IPS DF 6.9 (cell line): Measurements from ENCODE around the gene PPM1H.

Source experiments
- DNase-seq: peaks from one replicate; pipeline ENCODE4 v3.0.0-alpha.2; 2013; ENCODE audit warnings: low read depth, low spot score
- H3K27ac ChIP-seq: one replicate; pipeline ENCODE4 v1.5.1; 2013; ENCODE audit warnings: low read length, control low read depth
- H3K27me3 ChIP-seq: 2 replicates; pipeline ENCODE4 v1.6.1; 2013; ENCODE audit warnings: mild to moderate bottlenecking, low read length; ENCODE audit not compliant: control insufficient read depth, insufficient read depth
- H3K36me3 ChIP-seq: 2 replicates; pipeline ENCODE4 v1.6.1; 2013; ENCODE audit warnings: low read length; ENCODE audit not compliant: control insufficient read depth, insufficient read depth
- H3K4me1 ChIP-seq: 2 replicates; pipeline ENCODE4 v1.6.1; 2013; ENCODE audit warnings: low read length; ENCODE audit not compliant: control insufficient read depth, insufficient read depth
- H3K4me3 ChIP-seq: 2 replicates; pipeline ENCODE4 v1.5.1; 2013; ENCODE audit warnings: mild to moderate bottlenecking, low read length
- H3K9me3 ChIP-seq: 2 replicates; pipeline ENCODE4 v1.6.1; 2013; ENCODE audit warnings: low read length, inconsistent platforms; ENCODE audit not compliant: control insufficient read depth, insufficient read depth
- WGBS: extraction: QIAGEN DNeasy Blood & Tissue Kit; methylation state at CpG from one replicate; pipeline ENCODE4 v1.1.7; 2013; ENCODE audit warnings: mixed read lengths, missing lambda C conversion rate; ENCODE audit not compliant: insufficient read length, insufficient coverage; 5-methylcytosine and 5-hydroxymethylcytosine counted together

PPM1H gene

GRCh38 chr12:62860501-62861411 is 74.2 kb downstream of the PPM1H start:
- Histone ChIP-seq H3K27me3 (no peaks in the 10 kb centered on the region), H3K9me3 (no peaks in the 10 kb centered on the region), H3K27ac (no peak overlapping the region), H3K4me1 (peaks cover 1% of the 10 kb centered on the region; the same call in 1 of the 2 replicates), H3K36me3 (no peaks in the 10 kb centered on the region), H3K4me3 (no peak overlapping the region)
- WGBS, result no CpG with 5 or more reads among the region's 10 CpGs
- DNase-seq, result no peak

GRCh38 chr12:62860020-62860419 is 74.9 kb downstream of the PPM1H start:
- H3K36me3 ChIP-seq, result no peaks in the 10 kb centered on the region
- H3K4me1 ChIP-seq, result peaks cover 1% of the 10 kb centered on the region; the same call in 1 of the 2 replicates
- H3K4me3 ChIP-seq, result no peak overlapping the region
- no CpG with 5 or more reads among the region's 5 CpGs for whole genome bisulfite sequencing
- no peak overlapping the region for H3K27ac ChIP-seq
- H3K9me3 ChIP-seq, result no peaks in the 10 kb centered on the region
- no peak for DNase-seq
- H3K27me3 ChIP-seq, result no peaks in the 10 kb centered on the region

- Histone ChIP-seq H3K27ac (no peak overlapping the region), H3K4me1 (peaks cover 1% of the 10 kb centered on the region; the same call in 1 of the 2 replicates), H3K9me3 (no peaks in the 10 kb centered on the region), H3K4me3 (no peak overlapping the region), H3K36me3 (no peaks in the 10 kb centered on the region), H3K27me3 (no peaks in the 10 kb centered on the region)
- WGBS, result no CpG with 5 or more reads among the region's 1 CpG
- DNase-seq, result no peak
Measured at GRCh38 chr12:62859321-62859737, 75.6 kb downstream of the PPM1H start.

GRCh38 chr12:62856454-62856853 is 78.5 kb downstream of the PPM1H start:
- WGBS, result no CpG with 5 or more reads among the region's 1 CpG

GRCh38 chr12:62854024-62854423 is 80.9 kb downstream of the PPM1H start:
- H3K4me1 ChIP-seq, result no peaks in the 10 kb centered on the region
- DNase-seq, result no peak
- H3K27ac ChIP-seq, result no peak overlapping the region
- H3K36me3 ChIP-seq, result no peaks in the 10 kb centered on the region
- no peaks in the 10 kb centered on the region for H3K9me3 ChIP-seq
- no CpG with 5 or more reads among the region's 4 CpGs for WGBS
- no peak overlapping the region for H3K4me3 ChIP-seq
- no peaks in the 10 kb centered on the region for H3K27me3 ChIP-seq

More at GRCh38 chr12:62856454-62856853, 78.5 kb downstream of the PPM1H start:
- DNase-seq, result no peak
- H3K4me1 ChIP-seq, result no peaks in the 10 kb centered on the region
- no peaks in the 10 kb centered on the region for H3K9me3 ChIP-seq
- no peak overlapping the region for H3K4me3 ChIP-seq
- H3K27me3 ChIP-seq, result no peaks in the 10 kb centered on the region
- H3K27ac ChIP-seq, result no peak overlapping the region
- H3K36me3 ChIP-seq, result no peaks in the 10 kb centered on the region

- Histone ChIP-seq H3K27ac (no peak overlapping the region), H3K9me3 (no peaks in the 10 kb centered on the region), H3K4me3 (no peak overlapping the region), H3K36me3 (no peaks in the 10 kb centered on the region), H3K27me3 (no peaks in the 10 kb centered on the region), H3K4me1 (0 out of 2 replicates have a peak, but pooled peaks cover 2% of the 10 kb centered on the region)
- DNase-seq, result no peak
- no CpG with 5 or more reads among the region's 1 CpG for WGBS
Measured at GRCh38 chr12:62849398-62849797, 85.6 kb downstream of the PPM1H start.

GRCh38 chr12:62848418-62848817 is 86.5 kb downstream of the PPM1H start:
- H3K27me3 ChIP-seq, result no peaks in the 10 kb centered on the region
- H3K27ac ChIP-seq, result no peak overlapping the region
- DNase-seq, result no peak
- H3K4me1 ChIP-seq, result 0 out of 2 replicates have a peak, but pooled peaks cover 2% of the 10 kb centered on the region
- no CpG with 5 or more reads among the region's 2 CpGs for WGBS
- no peaks in the 10 kb centered on the region for H3K36me3 ChIP-seq
- no peaks in the 10 kb centered on the region for H3K9me3 ChIP-seq
- H3K4me3 ChIP-seq, result no peak overlapping the region

GRCh38 chr12:62847709-62848108 is 87.2 kb downstream of the PPM1H start:
- no peak overlapping the region for H3K4me3 ChIP-seq
- WGBS, result no CpG with 5 or more reads among the region's 2 CpGs
- 0 out of 2 replicates have a peak, but pooled peaks cover 2% of the 10 kb centered on the region for H3K4me1 ChIP-seq
- no peaks in the 10 kb centered on the region for H3K36me3 ChIP-seq
- no peaks in the 10 kb centered on the region for H3K9me3 ChIP-seq
- H3K27me3 ChIP-seq, result no peaks in the 10 kb centered on the region
- H3K27ac ChIP-seq, result no peak overlapping the region
- DNase-seq, result no peak

- no peak for DNase-seq
- no peak overlapping the region for H3K4me3 ChIP-seq
- H3K9me3 ChIP-seq, result no peaks in the 10 kb centered on the region
- no peaks in the 10 kb centered on the region for H3K27me3 ChIP-seq
- no peak overlapping the region for H3K27ac ChIP-seq
- WGBS, result no CpG with 5 or more reads among the region's 4 CpGs
- H3K4me1 ChIP-seq, result 0 out of 2 replicates have a peak, but pooled peaks cover 2% of the 10 kb centered on the region
- H3K36me3 ChIP-seq, result no peaks in the 10 kb centered on the region
Measured at GRCh38 chr12:62846491-62846890, 88.5 kb downstream of the PPM1H start.

GRCh38 chr12:62844915-62845314 is 90.0 kb downstream of the PPM1H start:
- no peaks in the 10 kb centered on the region for H3K36me3 ChIP-seq
- H3K27ac ChIP-seq, result no peak overlapping the region
- DNase-seq, result no peak
- H3K9me3 ChIP-seq, result no peaks in the 10 kb centered on the region
- WGBS, result no CpG with 5 or more reads among the region's 2 CpGs
- H3K4me1 ChIP-seq, result 0 out of 2 replicates have a peak, but pooled peaks cover 2% of the 10 kb centered on the region
- H3K27me3 ChIP-seq, result no peaks in the 10 kb centered on the region
- H3K4me3 ChIP-seq, result no peak overlapping the region
